ENCODE data around the gene MEGF6.

GRCh38 chr1:3523980-3524379, 87.3 kb downstream of the MEGF6 start:
- TF ChIP-seq CTCF (IDR thresholded peaks at IDR 0.05) = no peak
- TF ChIP-seq POLR2A (IDR thresholded peaks at IDR 0.05) = no peak

Measured in adrenal gland (tissue), 5 donors.